KMS-11 (cell line): ENCODE measurements around the gene KRT86.

Experiments used
- H2AFZ ChIP-seq: fragments of 200-600 bp; sonication (generic); 2 replicates; pipeline ENCODE4 v1.6.1; 2016; ENCODE audit warnings: antibody characterized with exemption, mixed run types, low read depth
- H3K27ac ChIP-seq: fragments of 200-600 bp; sonication (generic); 2 replicates; pipeline ENCODE4 v1.6.1; 2016; ENCODE audit warnings: mild to moderate bottlenecking, mixed run types
- H3K27me3 ChIP-seq: fragments of 200-600 bp; sonication (generic); 2 replicates; pipeline ENCODE4 v1.6.1; 2017; ENCODE audit warnings: mild to moderate bottlenecking, low read depth, mixed run types, moderate library complexity; ENCODE audit not compliant: insufficient read depth
- H3K36me3 ChIP-seq: fragments of 200-600 bp; sonication (generic); 2 replicates; pipeline ENCODE4 v1.6.1; 2017; ENCODE audit warnings: mild to moderate bottlenecking, mixed run types; ENCODE audit not compliant: insufficient read depth
- H3K4me1 ChIP-seq: fragments of 200-600 bp; sonication (generic); 2 replicates; pipeline ENCODE4 v1.6.1; 2016; ENCODE audit warnings: mild to moderate bottlenecking, low read depth, mixed run types; ENCODE audit not compliant: poor library complexity, severe bottlenecking
- H3K4me2 ChIP-seq: fragments of 200-600 bp; sonication (generic); 2 replicates; pipeline ENCODE4 v1.7.0; 2016; ENCODE audit warnings: mild to moderate bottlenecking, mixed run types
- H3K4me3 ChIP-seq: fragments of 200-600 bp; sonication (generic); IDR thresholded peaks from 2 replicates; pipeline ENCODE4 v1.6.1; 2017; ENCODE audit warnings: low read depth, low read length, mixed read lengths; ENCODE audit not compliant: insufficient read depth
- H3K79me2 ChIP-seq: fragments of 200-600 bp; sonication (generic); 2 replicates; pipeline ENCODE4 v1.6.1; 2016; ENCODE audit warnings: low read depth, mixed run types; ENCODE audit not compliant: insufficient read depth
- H3K9ac ChIP-seq: fragments of 200-600 bp; sonication (generic); 2 replicates; pipeline ENCODE4 v1.6.1; 2016; ENCODE audit warnings: mild to moderate bottlenecking, mixed run types
- H4K20me1 ChIP-seq: fragments of 200-600 bp; sonication (generic); 2 replicates; pipeline ENCODE4 v1.6.1; 2016; ENCODE audit warnings: mild to moderate bottlenecking, mixed run types; ENCODE audit not compliant: insufficient read depth
- CTCF ChIP-seq: fragments of 200-600 bp; sonication (generic); conservative IDR thresholded peaks from 2 replicates; pipeline ENCODE4 v1.6.1; 2017; ENCODE audit warnings: low read depth, mild to moderate bottlenecking, antibody characterized with exemption, low read length, moderate library complexity, mixed read lengths

KRT86 gene

DNA sequence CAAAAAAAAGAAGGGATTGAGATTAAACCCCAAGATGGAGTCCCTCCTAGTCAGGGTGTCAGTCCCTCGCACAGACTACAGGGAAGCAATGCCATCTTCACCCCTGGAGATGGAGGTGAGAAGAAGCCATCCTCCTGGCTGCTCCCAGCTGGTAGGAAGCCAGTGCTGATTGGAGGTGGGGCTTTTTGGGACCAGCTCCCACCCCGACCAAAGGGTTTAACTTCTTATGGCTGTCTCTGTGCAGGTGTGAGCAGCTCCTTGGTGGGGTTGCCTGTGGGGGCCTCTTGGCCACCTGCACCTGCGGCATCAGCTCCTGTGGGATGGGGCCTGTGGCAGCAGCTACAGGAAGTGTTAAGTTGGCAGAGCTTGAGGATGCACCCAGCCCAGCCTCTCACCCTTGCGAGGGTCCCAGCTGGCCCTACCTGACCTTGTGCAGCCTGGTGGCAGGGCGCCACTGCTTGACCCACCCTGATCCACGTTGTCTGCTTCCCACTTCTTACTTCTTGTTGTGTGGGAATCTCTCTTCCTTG, 3.8 kb upstream of the KRT86 start:
- Histone ChIP-seq H3K4me3 (no peak overlapping the region), H3K9ac (no peak overlapping the region), H3K27ac (no peak overlapping the region), H3K36me3 (no peaks in the 10 kb centered on the region; the same call in 1 of the 2 replicates), H4K20me1 (no peaks in the 10 kb centered on the region), H2AFZ (no peak overlapping the region), H3K79me2 (no peaks in the 10 kb centered on the region), H3K27me3 (no peaks in the 10 kb centered on the region), H3K4me2 (no peak overlapping the region), H3K4me1 (no peaks in the 10 kb centered on the region)
- TF ChIP-seq CTCF, result no peak

DNA sequence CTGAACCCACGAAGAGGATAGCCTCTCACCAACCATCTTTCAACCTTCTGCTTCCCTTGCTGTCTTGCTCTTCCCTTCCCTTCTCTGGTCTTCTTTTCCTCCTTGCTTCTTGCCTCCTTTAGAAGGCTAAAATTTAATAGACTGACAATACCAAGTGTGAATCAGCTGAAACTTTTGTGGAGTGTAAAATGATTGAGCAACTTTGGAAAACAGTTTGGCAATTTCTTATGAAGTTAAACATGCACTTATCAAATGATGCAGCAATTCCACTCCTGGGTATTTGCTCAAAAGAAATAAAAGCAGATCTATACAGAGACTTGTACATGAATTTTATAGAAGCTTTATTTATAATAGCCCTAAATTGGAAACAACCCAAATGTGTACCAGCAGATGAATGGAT, 3.3 kb upstream of the KRT86 start:
- Histone ChIP-seq H3K79me2 (no peaks in the 10 kb centered on the region), H3K4me1 (no peaks in the 10 kb centered on the region), H4K20me1 (no peaks in the 10 kb centered on the region), H2AFZ (no peak overlapping the region), H3K4me2 (no peak overlapping the region), H3K27ac (no peak overlapping the region), H3K4me3 (no peak overlapping the region), H3K27me3 (no peaks in the 10 kb centered on the region), H3K9ac (no peak overlapping the region), H3K36me3 (no peaks in the 10 kb centered on the region; the same call in 1 of the 2 replicates)
- TF ChIP-seq CTCF, result no peak

- Histone ChIP-seq H3K4me2 (no peak overlapping the region), H2AFZ (no peak overlapping the region), H3K27me3 (no peaks in the 10 kb centered on the region), H3K36me3 (no peaks in the 10 kb centered on the region; the same call in 1 of the 2 replicates), H3K9ac (no peak overlapping the region), H4K20me1 (no peaks in the 10 kb centered on the region), H3K4me1 (peaks cover 24% of the 10 kb centered on the region), H3K4me3 (no peak overlapping the region), H3K27ac (no peak overlapping the region), H3K79me2 (no peaks in the 10 kb centered on the region)
- TF ChIP-seq CTCF, result no peak
Measured at GRCh38 chr12:52275686-52276085, 1.2 kb downstream of the KRT86 start.

GRCh38 chr12:52277486-52278245, 3.2 kb downstream of the KRT86 start:
- no peaks in the 10 kb centered on the region for H4K20me1 ChIP-seq
- H3K4me3 ChIP-seq, result no peak overlapping the region
- H2AFZ ChIP-seq, result no peak overlapping the region
- no peak overlapping the region for H3K9ac ChIP-seq
- no peaks in the 10 kb centered on the region for H3K79me2 ChIP-seq
- no peaks in the 10 kb centered on the region; the same call in 1 of the 2 replicates for H3K36me3 ChIP-seq
- peaks cover 34% of the 10 kb centered on the region for H3K4me1 ChIP-seq
- no peak overlapping the region for H3K4me2 ChIP-seq
- TF ChIP-seq CTCF, result no peak
- no peak overlapping the region for H3K27ac ChIP-seq
- no peaks in the 10 kb centered on the region for H3K27me3 ChIP-seq
